ENCODE measurements around the gene RIMBP2.

DNA sequence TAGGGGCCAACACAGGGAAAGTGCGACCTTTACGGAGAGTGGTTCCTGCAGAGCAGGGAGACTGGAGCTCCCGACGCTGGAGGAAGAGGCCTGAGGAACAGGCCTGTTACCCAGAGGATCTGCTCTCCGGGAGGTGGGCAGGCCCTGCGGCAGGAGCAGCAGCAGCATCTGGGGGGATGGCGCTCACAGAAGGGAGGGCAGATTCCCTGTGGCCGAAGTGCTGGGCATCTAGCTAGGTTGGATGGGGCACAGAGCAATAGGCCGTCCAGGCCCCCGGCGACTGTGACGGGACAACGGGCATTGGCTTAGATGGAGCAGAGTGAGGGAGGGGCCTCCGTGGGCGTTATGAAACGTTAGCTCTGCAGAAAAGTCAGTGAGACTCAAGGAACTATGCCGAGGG is 242.8 kb downstream of the RIMBP2 start:
- TF ChIP-seq ZSCAN30 (tag by site-specific recombination; IDR thresholded peaks at IDR 0.05), result no peak
- TF ChIP-seq HOXA7 (CRISPR knock-in tag; IDR thresholded peaks at IDR 0.05; ENCODE audit: borderline replicate concordance), result no peak

Data from HEK293 (cell line).